H1 (cell line): ENCODE measurements around the gene TSSK6.

Source experiments
- POLR2A ChIP-seq, 2 experiments: IDR thresholded peaks; 1 replicate in 1 of 2; 2 replicates in 1 of 2; pipeline ENCODE4 v1.6.1; 2011; ENCODE audit warnings: low read depth in 2 of 2, low read length in 2 of 2, mild to moderate bottlenecking in 2 of 2; ENCODE audit errors: control extremely low read depth in 1 of 2
- POLR2AphosphoS5 ChIP-seq: IDR thresholded peaks from 2 replicates; pipeline ENCODE4 v1.6.1; 2011; ENCODE audit warnings: low read depth, low read length
- TF ChIP-seq, protein P1 (sequence below), 3 experiments: IDR thresholded peaks; 1 replicate in 2 of 3; 2 replicates in 1 of 3; pipeline versions ENCODE4 v1.5.1 to v1.6.1; 2011; ENCODE audit warnings: low read length in 3 of 3, mild to moderate bottlenecking in 3 of 3, inconsistent platforms in 2 of 3, low read depth in 1 of 3, moderate library complexity in 1 of 3; ENCODE audit not compliant: insufficient read depth in 1 of 3; ENCODE audit errors: control extremely low read depth in 1 of 3

GRCh38 chr19:19543101-19543500 is 27.8 kb upstream of the TSSK6 start:
- TF ChIP-seq, protein P1, sequence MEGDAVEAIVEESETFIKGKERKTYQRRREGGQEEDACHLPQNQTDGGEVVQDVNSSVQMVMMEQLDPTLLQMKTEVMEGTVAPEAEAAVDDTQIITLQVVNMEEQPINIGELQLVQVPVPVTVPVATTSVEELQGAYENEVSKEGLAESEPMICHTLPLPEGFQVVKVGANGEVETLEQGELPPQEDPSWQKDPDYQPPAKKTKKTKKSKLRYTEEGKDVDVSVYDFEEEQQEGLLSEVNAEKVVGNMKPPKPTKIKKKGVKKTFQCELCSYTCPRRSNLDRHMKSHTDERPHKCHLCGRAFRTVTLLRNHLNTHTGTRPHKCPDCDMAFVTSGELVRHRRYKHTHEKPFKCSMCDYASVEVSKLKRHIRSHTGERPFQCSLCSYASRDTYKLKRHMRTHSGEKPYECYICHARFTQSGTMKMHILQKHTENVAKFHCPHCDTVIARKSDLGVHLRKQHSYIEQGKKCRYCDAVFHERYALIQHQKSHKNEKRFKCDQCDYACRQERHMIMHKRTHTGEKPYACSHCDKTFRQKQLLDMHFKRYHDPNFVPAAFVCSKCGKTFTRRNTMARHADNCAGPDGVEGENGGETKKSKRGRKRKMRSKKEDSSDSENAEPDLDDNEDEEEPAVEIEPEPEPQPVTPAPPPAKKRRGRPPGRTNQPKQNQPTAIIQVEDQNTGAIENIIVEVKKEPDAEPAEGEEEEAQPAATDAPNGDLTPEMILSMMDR (IDR thresholded peaks at IDR 0.05; ENCODE audit: control extremely low read depth in 1 of 3, insufficient read depth in 1 of 3, low read depth in 1 of 3, low read length in 3 of 3): no peak
- TF ChIP-seq POLR2AphosphoS5: no peak
- no peak for TF ChIP-seq POLR2A (IDR thresholded peaks at IDR 0.05; ENCODE audit: control extremely low read depth in 1 of 2, low read depth in 2 of 2, low read length in 2 of 2)
